SK-MEL-5 (cell line): ENCODE data around the gene LSM3. TPM values are rescaled to one million over a fixed set of nuclear protein-coding genes. Genes with fewer than 3 reads are reported as not detected.
A peak's percentile ranks its signal among the peaks of the same experiment; 100 is the strongest.
"Not testable (repeated sequence)": the region's sequence is repeated elsewhere in the genome, so short reads cannot be mapped to it uniquely, and the experiment has no call there.

Experiments used
- DNase-seq: peaks from one replicate; pipeline ENCODE4 v3.0.0-alpha.2; 2016; ENCODE audit warnings: low read depth, low spot score
- in situ Hi-C: cut with HindIII; loops from 2 replicates; pipeline ENCODE4 v1.10.0; 2016; ENCODE audit warnings: low sequenced_read_pairs, high pct_unique_total_duplicates, low pct_unique_long_range_greater_than_20kb
- total RNA-seq: library from RNA; depleted of rRNA; stranded (reverse); fragments of >200 nt; shearing (Covaris generic); gene quantifications from 2 replicates; pipeline ENCODE4 v1.2.3, GENCODE V29; 2014

Gene LSM3
- total RNA-seq, 1 experiment from 2014 or later, result 17.4 TPM

DNA sequence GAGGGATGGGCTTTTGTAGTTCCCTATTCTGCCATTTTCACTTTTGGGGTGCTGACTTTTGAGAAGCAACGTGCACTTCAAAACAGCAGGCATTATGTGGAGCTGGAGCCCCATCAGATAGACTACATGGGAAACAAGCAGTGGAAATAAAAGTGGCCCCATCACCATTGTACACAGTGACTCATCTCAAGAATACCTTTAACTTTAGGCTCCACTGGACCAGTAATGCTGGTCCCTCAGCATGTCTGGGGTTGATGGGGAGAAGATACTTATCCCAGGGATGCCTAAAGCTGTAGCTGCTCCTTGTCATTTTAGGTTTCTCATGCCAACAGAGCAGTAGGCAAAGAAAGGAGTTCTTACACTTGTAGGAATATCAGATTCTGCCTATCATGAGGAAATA is 45.0 kb downstream of the LSM3 start:
- in situ Hi-C loops, result loop anchor here (25.0 kb wide), 1 partner anchor 239 kb away; no protein-coding TSS in a partner anchor
- DNase-seq, result no peak

DNA sequence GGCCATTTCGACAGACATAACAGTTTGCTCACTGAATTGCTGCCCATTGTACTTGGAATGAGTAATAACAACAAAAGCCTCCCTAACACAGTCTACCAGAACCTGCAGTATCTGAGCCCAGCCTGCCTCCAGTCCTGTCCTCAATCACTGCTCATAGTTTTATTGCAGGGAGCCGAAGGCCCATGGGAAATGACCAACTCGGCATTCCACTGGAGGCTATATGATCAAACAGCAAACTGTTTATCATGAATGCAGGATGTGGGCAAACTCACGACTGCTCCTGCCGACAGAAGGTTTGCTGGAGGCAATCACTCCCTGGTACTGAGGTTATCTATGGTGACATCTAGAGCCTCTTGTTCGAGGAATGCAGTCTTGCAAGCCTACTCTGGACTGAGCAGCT is 46.3 kb downstream of the LSM3 start:
- peak; percentile 79 for DNase-seq
- in situ Hi-C loops, result loop anchor here (25.0 kb wide), 1 partner anchor 237 kb away; no protein-coding TSS in a partner anchor

DNA sequence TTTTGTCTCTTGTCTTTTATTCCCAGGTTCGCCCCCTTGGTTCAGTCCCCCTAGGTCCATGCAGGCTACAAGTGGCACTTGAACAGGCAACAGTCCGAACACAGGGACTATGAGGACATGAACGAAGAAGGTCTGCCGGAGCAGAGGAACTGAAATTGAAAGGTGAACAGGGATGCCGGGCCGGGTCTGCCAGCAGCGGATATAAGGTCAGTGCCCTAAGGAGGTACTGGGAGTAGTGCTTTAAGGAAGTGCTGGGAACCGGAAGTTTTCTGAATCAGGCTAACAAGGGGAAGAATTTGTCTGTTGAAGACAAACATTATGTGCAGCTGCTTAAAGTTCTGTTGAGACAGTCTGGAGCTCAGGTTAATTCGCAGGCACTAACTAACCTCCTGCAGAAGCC is 46.8 kb downstream of the LSM3 start:
- DNase-seq, result peak; percentile 10
- in situ Hi-C loops, result no loop called here

DNA sequence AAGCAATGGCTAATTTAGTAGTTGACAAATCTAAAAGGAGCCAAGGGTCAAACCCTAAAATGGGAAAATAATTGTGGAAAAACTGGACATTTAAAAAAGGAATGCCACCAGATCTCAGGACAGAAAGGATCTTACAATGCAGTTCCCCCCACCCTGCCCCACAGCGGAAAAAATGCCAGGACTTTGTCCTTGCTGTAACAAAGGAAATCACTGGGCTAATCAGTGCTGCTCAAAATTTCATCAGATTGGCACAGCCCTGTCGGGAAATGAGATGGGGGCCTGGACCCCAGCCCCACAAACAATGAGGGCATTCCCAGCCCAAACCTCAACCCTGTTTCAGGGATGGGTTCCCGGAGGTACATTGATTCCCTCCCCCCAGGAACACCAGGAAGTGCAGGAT is 47.7 kb downstream of the LSM3 start:
- in situ Hi-C loops, DNase-seq: not testable (repeated sequence)

DNA sequence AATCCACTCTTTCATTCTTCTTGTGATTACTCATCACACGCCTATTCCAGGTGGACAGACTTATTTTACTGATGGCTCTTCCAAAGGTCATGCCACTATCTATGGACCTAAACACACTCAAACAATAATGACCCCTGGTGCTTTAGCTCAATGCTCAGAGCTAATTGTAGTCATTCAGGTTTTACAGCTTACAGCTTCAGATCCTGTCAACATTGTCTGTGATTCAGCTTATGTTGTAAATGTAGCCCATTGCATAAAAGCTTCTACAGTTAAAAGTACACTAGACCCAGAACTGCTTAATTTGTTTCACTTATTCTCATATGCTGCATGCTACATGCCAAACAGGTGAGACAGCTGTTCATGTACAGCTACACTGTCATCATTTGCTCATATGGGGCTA is 49.2 kb downstream of the LSM3 start:
- no peak for DNase-seq
- in situ Hi-C loops, result no loop called here

DNA sequence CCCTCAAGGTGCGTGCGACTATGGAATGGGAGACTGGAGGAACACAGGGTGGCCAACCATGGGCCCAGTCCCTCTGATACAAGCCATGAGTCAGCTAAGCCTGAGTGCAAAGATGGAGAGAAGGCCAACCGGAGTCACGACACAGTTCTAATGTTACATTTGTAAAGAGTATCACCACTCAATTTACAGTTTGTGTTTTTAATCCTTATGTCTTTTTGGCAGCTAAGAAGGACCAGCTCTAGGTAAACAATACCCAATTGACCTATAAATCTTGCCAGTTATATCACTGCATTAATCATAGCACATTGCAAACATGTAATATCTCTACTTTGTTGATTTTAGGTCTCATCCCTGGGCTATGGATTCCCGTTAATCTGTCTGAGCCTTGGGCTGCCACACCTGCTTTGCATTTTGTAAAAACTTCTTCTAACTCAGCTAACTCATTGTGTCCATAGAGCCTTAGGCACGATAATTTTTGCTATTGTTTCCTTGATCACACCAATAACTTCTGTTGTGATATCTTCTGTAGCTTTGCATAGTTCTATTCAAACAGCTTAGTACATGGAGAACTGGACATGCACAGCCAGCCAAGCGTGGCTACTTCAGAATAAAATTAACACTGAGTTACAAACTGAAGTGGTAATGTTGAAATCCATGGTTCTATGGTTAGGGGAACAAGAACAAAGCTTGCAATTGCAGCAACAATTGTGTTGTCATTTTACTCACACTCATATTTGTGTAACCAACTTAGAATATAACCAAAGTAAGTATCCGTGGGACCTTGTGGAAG is 50.3 kb downstream of the LSM3 start:
- DNase-seq, result no peak
- in situ Hi-C loops, result no loop called here

DNA sequence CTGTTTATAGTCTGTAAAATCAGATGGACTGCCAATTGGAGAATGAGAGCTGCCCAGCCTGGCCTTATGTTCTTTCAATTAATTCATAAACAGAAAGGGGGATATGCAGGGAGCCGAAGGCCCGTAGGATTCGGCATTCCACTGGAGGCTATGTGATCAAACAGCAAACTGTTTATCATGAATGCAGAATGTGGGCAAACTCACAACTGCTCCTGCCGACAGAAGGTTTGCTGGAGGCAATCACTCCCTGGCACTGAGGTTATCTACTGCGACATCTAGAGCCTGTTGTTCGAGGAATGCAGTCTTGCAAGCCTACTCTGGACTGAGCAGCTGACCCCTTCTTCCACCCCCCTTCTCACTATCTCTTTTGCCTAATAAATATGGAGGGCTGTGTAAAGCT is 51.1 kb downstream of the LSM3 start:
- in situ Hi-C loops, DNase-seq: not testable (repeated sequence)

DNA sequence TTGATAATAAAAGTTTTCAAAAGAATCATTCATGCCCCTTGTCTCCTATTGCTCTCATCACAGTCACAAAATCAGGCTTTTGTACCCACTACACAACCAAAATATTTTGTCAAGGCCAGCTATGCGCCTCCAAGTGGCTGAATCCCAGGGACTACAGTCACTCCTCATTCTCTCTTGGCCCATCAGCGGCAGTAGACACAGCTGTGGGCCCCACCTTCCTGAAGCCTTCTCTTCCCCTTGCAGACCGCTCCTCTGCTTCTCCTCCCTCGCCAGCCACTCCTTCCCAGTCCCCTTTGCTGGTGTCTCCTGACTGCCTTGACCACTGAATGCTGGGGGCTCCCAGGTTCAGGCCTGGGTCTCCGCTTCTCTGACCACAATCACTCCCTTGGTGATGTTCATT is 52.1 kb downstream of the LSM3 start:
- in situ Hi-C loops, result no loop called here
- no peak for DNase-seq

DNA sequence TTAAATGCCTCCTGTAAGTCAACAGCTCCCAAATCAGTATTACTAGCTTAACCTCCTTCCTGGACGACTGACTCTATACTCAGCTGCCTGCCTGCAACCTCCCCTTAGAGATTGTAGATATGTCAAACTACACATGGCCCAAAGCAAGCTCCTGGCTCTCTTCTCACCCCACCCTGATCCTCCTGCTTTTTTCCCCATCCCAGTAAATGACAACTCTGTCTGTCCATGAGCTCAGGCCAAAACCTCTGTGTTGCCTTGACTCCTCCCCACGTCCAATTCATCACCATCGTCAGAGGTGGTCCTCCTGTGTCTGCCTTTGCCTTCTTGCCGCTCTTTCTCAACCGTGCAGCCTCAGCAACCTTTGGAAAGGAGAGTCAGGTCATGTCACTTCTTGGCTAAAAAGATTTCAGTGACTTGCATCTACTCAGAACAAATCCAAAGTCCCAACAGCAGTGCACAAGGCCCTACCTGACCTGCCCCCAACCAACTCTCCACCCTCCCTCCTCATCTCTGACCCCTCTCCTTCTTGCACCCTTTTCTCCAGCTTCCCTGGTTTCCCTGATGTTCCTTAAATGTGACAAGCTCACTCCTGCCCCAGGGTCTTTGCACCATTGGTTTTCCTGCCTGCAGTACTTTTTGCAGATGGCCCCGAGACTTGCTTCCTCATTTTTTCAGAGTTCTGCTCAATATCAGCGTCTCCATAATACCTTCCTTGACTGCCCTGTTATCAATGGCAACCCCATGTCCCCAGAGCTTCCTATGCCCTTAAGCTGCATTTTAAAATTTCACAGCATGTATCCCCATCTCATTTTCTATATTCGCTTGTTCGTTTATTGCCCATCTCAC is 52.8 kb downstream of the LSM3 start:
- in situ Hi-C loops, result no loop called here
- no peak for DNase-seq

DNA sequence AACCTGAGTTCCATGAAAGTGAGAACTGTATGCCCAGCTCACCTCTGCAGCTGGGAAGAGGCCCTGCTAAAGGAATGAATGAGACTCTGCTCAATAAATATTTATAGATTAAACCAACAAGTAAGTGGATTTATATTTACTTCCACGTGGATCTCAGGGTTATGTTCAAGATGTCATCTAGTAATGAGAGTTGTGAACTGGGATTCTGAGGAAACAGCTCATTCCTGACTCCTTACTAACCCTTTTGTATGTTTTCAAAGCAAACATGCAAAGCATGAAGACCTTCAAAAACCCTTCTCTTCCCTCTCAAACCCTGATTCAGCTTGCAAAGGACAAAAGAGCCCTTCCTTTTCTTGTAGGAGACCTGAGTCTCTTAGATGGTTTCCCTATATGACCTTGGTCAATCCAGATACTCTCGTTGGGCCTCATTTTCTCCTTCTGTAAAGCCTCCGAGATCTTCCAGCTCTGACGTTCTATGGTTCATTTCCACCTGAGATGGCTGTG is 53.4 kb downstream of the LSM3 start:
- in situ Hi-C loops, result no loop called here
- no peak for DNase-seq

DNA sequence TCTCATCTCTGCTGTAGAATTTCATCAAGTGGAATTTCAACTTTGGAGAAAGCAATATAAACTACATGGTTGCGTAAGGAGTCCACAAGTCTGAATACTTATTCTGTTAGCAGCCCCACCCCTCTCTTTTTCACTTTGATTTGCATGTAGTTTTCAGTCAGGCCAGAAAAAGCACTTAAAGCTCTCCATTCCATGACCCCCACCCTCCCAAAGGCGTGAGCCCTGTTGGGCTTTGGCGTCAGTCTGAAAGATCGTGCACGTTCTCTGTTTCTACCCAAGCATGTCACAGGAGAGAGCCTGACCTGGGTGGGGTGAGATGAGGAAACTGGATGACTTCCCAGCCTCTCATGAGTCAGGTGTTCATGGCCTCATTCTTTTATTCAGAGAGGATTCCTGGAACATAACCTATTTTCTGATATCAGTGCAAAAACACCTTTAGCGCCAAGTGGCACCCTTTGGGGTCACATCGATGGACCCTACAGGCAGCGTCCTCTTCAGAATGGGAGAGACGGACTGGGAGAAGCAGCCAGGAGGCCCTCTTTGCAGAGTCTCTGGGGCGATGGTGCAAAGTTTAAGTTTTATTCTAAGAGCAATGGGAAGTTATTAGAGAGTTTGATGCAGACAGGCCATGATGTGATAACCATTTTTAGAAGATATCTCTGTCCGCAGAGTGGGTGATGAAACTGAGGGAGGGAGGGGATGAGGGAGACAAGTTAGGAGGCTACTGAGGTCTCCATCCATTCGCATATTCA is 55.8 kb downstream of the LSM3 start:
- in situ Hi-C loops, result no loop called here
- DNase-seq, result no peak

DNA sequence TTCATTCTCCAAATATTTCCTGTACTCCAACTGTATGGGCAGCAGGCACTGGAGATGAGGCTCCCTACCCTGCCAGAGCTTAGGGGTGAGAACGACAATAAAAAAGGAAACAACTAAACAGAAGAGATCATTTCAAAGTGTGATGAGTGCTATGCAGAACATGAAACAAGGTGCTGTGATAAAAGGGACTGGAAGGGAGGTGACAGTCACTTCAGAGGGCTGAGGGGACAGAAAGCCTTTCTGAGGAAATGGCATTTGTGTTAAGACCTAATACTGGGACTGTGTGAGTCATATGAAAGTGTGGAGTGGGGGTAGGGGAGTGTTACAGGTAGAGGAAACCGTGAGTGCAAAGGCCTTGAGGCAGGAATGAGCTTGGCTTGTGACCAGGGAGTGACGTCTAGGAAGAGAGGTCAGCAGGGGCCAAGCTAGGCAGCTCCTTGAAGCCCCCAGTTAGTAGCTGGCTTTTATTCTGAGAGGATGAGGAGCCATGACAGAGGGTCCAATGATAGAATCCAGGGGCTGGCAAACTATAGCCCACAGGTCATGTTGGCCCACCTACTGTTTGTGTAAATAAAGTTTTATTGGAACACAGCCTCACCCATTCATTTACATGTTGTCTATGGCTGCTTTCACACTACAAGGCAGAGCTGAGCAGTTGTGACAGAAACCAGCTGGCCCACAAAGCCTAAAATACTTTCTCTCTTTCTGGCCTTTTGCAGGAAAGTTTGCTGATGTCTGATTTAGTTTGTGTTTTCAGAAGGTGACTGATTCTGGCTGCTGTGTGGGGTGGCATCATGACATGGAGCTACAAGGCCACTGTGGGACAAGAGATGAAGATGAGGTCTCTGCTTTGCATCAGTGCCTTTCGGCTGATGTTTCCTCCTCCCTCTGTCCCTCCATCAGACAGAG is 56.6 kb downstream of the LSM3 start:
- DNase-seq, result no peak
- in situ Hi-C loops, result no loop called here

DNA sequence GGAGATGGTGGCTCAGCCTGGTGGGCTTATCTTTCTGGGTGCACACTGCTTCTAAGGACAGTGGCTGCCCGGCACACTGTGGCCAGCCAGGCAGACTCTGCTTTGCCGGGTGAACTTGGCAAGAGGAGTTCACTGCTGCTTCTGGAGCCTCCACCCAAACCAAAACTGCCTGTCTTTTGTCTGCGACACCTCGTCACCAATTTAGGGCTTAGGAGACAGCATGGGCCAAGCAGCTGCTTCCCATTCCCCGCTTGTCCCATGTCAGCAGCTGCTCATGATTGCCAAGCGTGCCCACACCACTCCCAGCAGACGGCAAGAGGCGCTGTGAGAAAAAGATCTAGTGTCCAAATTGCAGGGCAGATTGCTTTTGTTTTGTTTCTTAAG is 57.3 kb downstream of the LSM3 start:
- in situ Hi-C loops, result no loop called here
- no peak for DNase-seq

DNA sequence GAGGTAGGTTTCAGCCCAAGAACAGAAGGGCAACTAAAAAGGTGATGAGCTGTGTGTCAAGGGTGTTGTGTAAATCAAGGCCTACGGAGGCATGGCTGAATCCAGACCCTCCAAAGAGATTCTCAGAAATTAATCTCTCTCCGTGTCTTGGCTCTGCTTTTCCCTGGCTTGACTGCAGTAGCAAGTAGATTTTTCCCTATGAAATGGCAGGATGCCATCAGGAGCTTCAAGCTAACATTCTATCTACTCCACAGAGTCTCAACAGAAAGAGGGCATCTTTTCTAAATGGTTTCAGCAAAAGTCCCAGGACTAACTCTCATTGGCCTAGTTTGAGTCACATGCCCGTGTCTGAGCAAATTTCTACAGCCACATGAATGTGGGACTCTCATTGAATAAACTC is 58.3 kb downstream of the LSM3 start:
- DNase-seq, result no peak
- in situ Hi-C loops, result no loop called here

DNA sequence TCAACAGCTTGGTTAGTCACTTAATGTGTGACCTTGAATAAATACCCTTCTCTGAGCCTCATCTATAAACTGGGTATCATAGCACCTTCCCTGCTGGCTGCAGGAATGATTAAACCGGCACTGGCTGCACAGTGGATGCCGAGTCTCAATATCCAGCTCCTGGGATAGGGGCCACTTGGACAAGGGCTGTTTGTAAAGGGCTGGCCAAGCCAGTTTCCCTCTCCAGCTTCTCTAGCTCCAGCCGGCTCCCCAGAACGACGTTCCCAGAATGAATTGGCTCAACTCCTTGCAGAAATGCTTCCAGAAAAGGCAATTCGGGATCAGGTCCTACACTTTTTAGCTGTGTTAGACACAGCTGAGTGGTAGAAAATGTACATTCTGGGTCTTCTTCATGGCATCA is 58.8 kb downstream of the LSM3 start:
- no peak for DNase-seq

DNA sequence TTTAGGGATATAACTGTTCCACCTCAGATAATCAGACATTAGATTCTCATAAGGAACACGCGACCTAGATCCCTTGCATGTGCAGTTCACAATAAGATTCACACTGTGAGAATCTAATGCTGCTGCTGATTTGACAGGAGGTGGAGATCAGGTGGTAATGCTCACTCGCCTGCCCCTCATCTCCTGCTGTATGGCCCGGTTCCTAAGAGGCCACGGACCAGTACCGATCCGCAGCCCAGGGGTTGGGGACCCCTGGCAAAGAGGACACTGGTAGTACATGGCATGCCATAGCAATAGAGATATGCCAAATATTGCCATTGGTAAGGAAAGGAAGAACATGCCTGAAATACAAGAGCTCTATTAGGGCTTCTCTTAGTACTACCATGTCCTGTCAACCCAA is 59.7 kb downstream of the LSM3 start:
- in situ Hi-C loops, result no loop called here
- DNase-seq, result no peak

More for the DNA sequence above, 58.8 kb downstream of the LSM3 start:
- in situ Hi-C loops, result no loop called here

DNA sequence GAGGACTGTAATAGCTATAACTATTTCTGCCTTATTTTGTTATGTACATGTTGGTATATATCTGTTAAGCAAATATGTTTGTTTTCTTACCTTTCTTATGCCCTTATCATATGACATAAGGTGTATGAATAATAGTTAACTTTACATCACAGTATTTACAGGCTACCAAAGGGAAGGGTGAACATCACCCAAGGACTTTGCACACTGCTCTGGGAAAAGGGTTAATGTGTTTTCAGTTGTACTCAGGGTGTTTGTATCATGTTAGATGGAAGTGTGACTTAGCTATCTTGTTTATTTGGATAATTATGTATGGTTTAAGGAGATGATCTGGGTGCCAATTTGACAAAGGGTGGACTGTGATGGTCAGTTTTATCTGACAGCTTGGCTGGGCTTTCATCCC is 60.3 kb downstream of the LSM3 start:
- in situ Hi-C loops, result no loop called here
- no peak for DNase-seq
